T-helper 2 cell treated with Interferon-gamma antibody and Interleukin-4, amounts not matched to agents 100 ng/mL and 5 ng/mL, for 36 hours (primary cell): Measurements from ENCODE around the gene TNFSF10. TPM values are rescaled to one million over a fixed set of nuclear protein-coding genes. Genes with fewer than 3 reads are reported as not detected.

Experiments
- intact Hi-C: fragments of 100-400 bp; cut with micrococcal nuclease; formaldehyde crosslinking; loops from one replicate; pipeline ENCODE4 v1.15.1; 2023
- total RNA-seq: library from RNA; stranded (reverse); gene quantifications from 2 replicates; pipeline ENCODE4 v1.2.3, GENCODE V29; 2022

Gene TNFSF10
- total RNA-seq, 1 donor from 2014 or later: 140 TPM

GRCh38 chr3:172465281-172465680, 57.9 kb downstream of the TNFSF10 start:
- intact Hi-C loops: no loop called here

GRCh38 chr3:172464306-172464705, 58.9 kb downstream of the TNFSF10 start:
- intact Hi-C loops: no loop called here

DNA sequence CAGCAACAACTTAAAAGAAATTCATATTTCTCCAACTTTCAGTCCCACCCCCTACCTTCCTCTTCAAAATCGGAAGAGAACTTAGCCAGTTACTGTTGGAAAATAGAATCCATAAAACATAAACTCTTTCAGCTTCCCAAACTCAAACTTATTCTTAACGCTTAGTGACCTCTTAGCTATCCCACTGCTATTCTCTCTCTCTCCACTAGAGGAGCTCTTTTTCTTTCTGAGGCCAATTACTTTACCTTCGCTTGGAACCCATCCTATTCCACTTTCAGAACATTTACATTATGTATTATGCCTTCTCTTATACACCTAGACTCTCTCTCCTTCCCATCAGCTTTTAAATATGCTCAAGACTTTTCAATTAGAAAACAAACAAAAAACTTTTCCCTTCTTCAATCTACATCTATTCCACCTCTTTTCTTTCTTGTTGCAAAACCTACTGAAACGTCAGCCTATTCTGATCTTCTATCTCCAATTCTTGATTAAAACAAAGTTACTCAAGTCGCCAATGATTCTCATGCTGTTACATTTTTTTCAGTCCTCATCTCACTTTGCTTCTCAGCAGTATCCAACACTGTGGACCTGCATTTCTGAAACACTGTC, 61.6 kb downstream of the TNFSF10 start:
- intact Hi-C loops: no loop called here

- intact Hi-C loops: no loop called here
Measured at GRCh38 chr3:172456404-172456803, 66.8 kb downstream of the TNFSF10 start.

Other genes starting within 250 kb of the TNFSF10 start
- not detected in 2 replicates for gene GHSR, start 75.0 kb downstream of the TNFSF10 start, total RNA-seq
- 7.6 and 9.4 TPM in 2 replicates for gene NCEH1, start 187.6 kb upstream of the TNFSF10 start, total RNA-seq
- gene ECT2, start 227.3 kb upstream of the TNFSF10 start, total RNA-seq: 52.8 and 57.8 TPM in 2 replicates